ENCODE results near the gene CFAP57. TPM values are rescaled to one million over a fixed set of nuclear protein-coding genes. Genes with fewer than 3 reads are reported as not detected.

CFAP57 gene
- total RNA-seq, 1 experiment from 2014 or later, result 1.7 TPM

DNA sequence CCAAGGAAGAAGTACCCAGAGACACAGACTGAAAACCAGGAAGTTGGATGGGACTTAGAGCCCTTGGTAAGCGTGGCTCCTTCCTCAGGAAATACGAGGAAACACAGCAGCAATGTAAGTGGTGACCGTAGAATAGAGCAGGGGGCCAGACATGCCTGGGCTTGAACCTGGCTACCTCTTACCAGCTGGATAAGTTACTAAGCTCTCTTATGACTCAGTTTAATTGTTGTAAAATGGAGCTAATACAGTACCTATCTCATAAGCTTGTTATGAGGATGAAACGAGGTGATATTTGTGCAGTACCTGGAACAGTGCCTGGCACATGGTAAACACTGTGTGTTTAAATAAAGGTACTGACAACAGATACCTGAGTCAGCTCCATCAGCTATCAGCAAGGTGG, 19.3 kb upstream of the CFAP57 start:
- Histone ChIP-seq H3K27me3 (ENCODE audit: insufficient read depth, low read depth) (no peaks in the 10 kb centered on the region), H3K4me3 (no peak overlapping the region), H3K9me2 (ENCODE audit: insufficient read depth) (no peaks in the 10 kb centered on the region), H3K79me2 (ENCODE audit: low read depth) (no peaks in the 10 kb centered on the region), H2AFZ (no peak overlapping the region), H3F3A (ENCODE audit: insufficient read depth, low read depth) (no peaks in the 10 kb centered on the region), H3K36me3 (ENCODE audit: low read depth) (no peaks in the 10 kb centered on the region), H3K4me2 (no peak overlapping the region), H3K27ac (no peak overlapping the region), H3K9me3 (ENCODE audit: insufficient read depth, low read depth) (no peaks in the 10 kb centered on the region), H4K20me1 (ENCODE audit: insufficient read depth) (no peaks in the 10 kb centered on the region), H3K4me1 (replicated peaks; ENCODE audit: insufficient read depth) (no peaks in the 10 kb centered on the region)
- DNase-seq, result no peak
- POLR2A ChIA-PET (ENCODE audit: unreplicated experiment), result no interaction called here
- CTCF ChIA-PET, result no interaction called here
- TF ChIP-seq CTCF (conservative IDR thresholded peaks at IDR 0.05) (no peak), EZH2 (IDR thresholded peaks at IDR 0.05; ENCODE audit: low read depth) (no peak)
- no TSS peak for BruUV-seq (replicated peaks)
- intact Hi-C loops (cut with micrococcal nuclease; ENCODE audit: unreplicated experiment), result no loop called here

DNA sequence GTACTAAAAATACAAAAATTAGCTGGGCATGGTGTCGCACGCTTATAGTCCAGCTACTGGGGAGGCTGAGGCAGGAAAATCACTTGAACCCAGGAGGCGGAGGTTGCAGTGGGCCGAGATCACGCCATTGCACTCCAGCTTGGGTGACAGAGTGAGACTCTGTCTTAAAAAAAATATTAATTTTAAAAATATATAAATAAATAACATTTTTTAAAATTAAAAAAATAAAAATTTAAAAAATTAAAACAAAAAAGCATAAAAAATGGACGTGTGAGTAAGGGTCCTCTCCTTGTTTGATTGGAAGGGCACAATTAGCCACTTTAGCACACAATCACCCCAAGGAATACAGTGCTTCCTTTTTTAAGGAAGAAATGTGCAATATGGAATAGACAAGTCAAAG, 18.7 kb upstream of the CFAP57 start:
- Histone ChIP-seq H3K9me3 (ENCODE audit: insufficient read depth, low read depth) (no peaks in the 10 kb centered on the region), H3K27ac (no peak overlapping the region), H3K27me3 (ENCODE audit: insufficient read depth, low read depth) (no peaks in the 10 kb centered on the region), H3F3A (ENCODE audit: insufficient read depth, low read depth) (no peaks in the 10 kb centered on the region), H3K4me1 (replicated peaks; ENCODE audit: insufficient read depth) (no peaks in the 10 kb centered on the region), H3K79me2 (ENCODE audit: low read depth) (no peaks in the 10 kb centered on the region), H3K36me3 (ENCODE audit: low read depth) (no peaks in the 10 kb centered on the region), H3K4me2 (no peak overlapping the region), H3K9me2 (ENCODE audit: insufficient read depth) (no peaks in the 10 kb centered on the region; the same call in 1 of the 2 replicates), H2AFZ (no peak overlapping the region), H3K4me3 (no peak overlapping the region), H4K20me1 (ENCODE audit: insufficient read depth) (no peaks in the 10 kb centered on the region)
- TF ChIP-seq EZH2 (IDR thresholded peaks at IDR 0.05; ENCODE audit: low read depth) (no peak), CTCF (conservative IDR thresholded peaks at IDR 0.05) (no peak)
- ChIA-PET POLR2A (ENCODE audit: unreplicated experiment) (no interaction called here), CTCF (no interaction called here)
- intact Hi-C loops (cut with micrococcal nuclease; ENCODE audit: unreplicated experiment), result no loop called here
- no peak for DNase-seq
- BruUV-seq (replicated peaks), result no TSS peak

DNA sequence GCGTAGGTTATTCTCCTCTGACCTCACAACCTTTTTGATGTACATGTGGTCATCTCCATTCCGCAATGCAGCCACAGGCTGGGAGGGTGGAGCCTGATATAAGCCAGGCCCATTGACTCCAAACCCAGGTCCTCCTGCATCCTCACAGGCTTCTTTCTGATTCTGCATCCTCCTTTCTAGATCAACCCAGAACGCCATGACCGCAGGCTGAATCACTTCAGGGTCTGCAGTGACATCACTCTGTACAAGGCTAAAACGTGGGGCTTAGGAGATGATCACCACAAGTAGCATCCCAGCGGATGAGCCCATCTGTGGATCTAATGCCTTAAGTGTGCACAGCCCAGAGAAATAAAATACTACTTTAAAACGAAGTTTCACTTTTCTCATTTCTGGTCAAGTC, 16.1 kb upstream of the CFAP57 start:
- BruUV-seq (replicated peaks), result no TSS peak
- no peaks in the 10 kb centered on the region for H3K9me3 ChIP-seq (ENCODE audit: insufficient read depth, low read depth)
- H3K27me3 ChIP-seq (ENCODE audit: insufficient read depth, low read depth), result no peaks in the 10 kb centered on the region
- no peaks in the 10 kb centered on the region; the same call in 1 of the 2 replicates for H3K9me2 ChIP-seq (ENCODE audit: insufficient read depth)
- TF ChIP-seq EZH2 (IDR thresholded peaks at IDR 0.05; ENCODE audit: low read depth) (no peak), CTCF (conservative IDR thresholded peaks at IDR 0.05) (no peak)
- intact Hi-C loops (cut with micrococcal nuclease; ENCODE audit: unreplicated experiment), result no loop called here
- CTCF ChIA-PET, result no interaction called here
- H4K20me1 ChIP-seq (ENCODE audit: insufficient read depth), result no peaks in the 10 kb centered on the region
- no peak for DNase-seq
- no peak overlapping the region for H3K4me2 ChIP-seq
- peaks cover 4% of the 10 kb centered on the region; the same call in 1 of the 2 replicates for H3F3A ChIP-seq (ENCODE audit: insufficient read depth, low read depth)
- H3K4me3 ChIP-seq, result no peak overlapping the region
- H3K36me3 ChIP-seq (ENCODE audit: low read depth), result no peaks in the 10 kb centered on the region
- H3K27ac ChIP-seq, result no peak overlapping the region
- no peaks in the 10 kb centered on the region for H3K4me1 ChIP-seq (replicated peaks; ENCODE audit: insufficient read depth)
- no peak overlapping the region for H2AFZ ChIP-seq
- H3K79me2 ChIP-seq (ENCODE audit: low read depth), result no peaks in the 10 kb centered on the region
- POLR2A ChIA-PET (ENCODE audit: unreplicated experiment), result no interaction called here
